Measurements from ENCODE around the gene GNG12. TPM values are rescaled to one million over a fixed set of nuclear protein-coding genes. Genes with fewer than 3 reads are reported as not detected.
A peak's percentile ranks its signal among the peaks of the same experiment; 100 is the strongest.

Gene GNG12
- total and polyA plus RNA-seq, 9 of the 15 experiments (the other 6 are each of a cell fraction or from before 2014, with no cell fraction given): 2.6 to 6.0 (median 4.1) TPM

DNA sequence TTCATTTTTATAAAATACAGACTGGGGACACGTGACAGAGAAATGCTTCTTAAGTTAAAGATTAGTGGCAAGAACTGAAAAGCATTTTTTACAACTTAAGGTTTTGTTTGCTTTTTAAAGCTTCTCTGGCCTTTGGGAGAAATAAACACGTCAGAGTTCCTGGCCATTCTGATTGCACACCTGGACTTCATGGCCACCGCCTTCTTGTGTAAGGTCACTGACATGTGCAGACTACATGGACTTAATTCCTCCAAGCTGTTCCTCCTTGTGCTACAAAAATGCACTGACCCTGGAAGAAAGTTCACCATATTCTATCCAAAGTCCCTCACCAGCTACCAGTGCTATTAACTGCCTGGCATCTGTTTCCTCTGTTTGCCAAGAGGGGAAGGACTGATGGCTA is 92.1 kb downstream of the GNG12 start:
- ChIA-PET CTCF (ENCODE audit: low intra/inter-chr PET ratio) (no interaction called here), POLR2A (interaction anchor here (0.8 to 1.4 kb wide), 2 partner anchors 8 to 53 kb away, joined by 3 to 4 read pairs; no protein-coding TSS in a partner anchor)
- ATAC-seq (no peak), FAIRE-seq (no peak), DNase-seq (ENCODE audit: extremely low read depth in 1 of 4, low spot score in 3 of 4) (no peak)
- H3K36me3 ChIP-seq (ENCODE audit: control insufficient read depth, insufficient read depth, low read length): no peaks in the 10 kb centered on the region
- H3K27ac ChIP-seq (ENCODE audit: extremely low read depth, low read depth, low read length): no peak overlapping the region
- in situ Hi-C loops (cut with MboI) (no loop called here), intact Hi-C loops (cut with micrococcal nuclease) (no loop called here)
- no peaks in the 10 kb centered on the region for H4K20me1 ChIP-seq (replicated peaks; ENCODE audit: control insufficient read depth, insufficient read depth, low read length)
- H3K9ac ChIP-seq (ENCODE audit: insufficient read depth in 1 of 2, low read depth in 2 of 2, low read length in 2 of 2): no peak overlapping the region
- H3K4me3 ChIP-seq: no peak overlapping the region
- peak overlapping the region; percentile 30 for H2AFZ ChIP-seq (ENCODE audit: low read depth, low read length)
- no peaks in the 10 kb centered on the region for H3K9me1 ChIP-seq (ENCODE audit: control insufficient read depth, insufficient read depth, low read length)
- no peaks in the 10 kb centered on the region for H3K27me3 ChIP-seq (ENCODE audit: control insufficient read depth in 2 of 2, insufficient read depth in 2 of 2, low read length in 2 of 2)
- 73% methylated on average over 3 of the region's 3 CpGs for WGBS (ENCODE audit: insufficient coverage, low coverage, missing lambda C conversion rate)
- no TSS peak for BruUV-seq (replicated peaks)
- H3K79me2 ChIP-seq (ENCODE audit: control insufficient read depth, insufficient read depth, low read length): no peaks in the 10 kb centered on the region
- no peaks in the 10 kb centered on the region for H3K9me3 ChIP-seq (replicated peaks; ENCODE audit: control insufficient read depth, insufficient read depth, low read depth, low read length)
- H3K4me2 ChIP-seq (ENCODE audit: insufficient read depth, low read length): no peak overlapping the region
- peaks cover 18 to 27% of the 10 kb centered on the region in 2 experiments; a peak in 4 of 5 replicates for H3K4me1 ChIP-seq (replicated peaks in 1 of 2; ENCODE audit: control insufficient read depth in 2 of 2, insufficient read depth in 2 of 2, low read length in 2 of 2)
- TF ChIP-seq ZNF740 (CRISPR knock-in tag; IDR thresholded peaks at IDR 0.05) (no peak), ZNF740 (tag; IDR thresholded peaks at IDR 0.05) (no peak), ZNF318 (IDR thresholded peaks at IDR 0.05; ENCODE audit: borderline replicate concordance in 1 of 2, low read depth in 1 of 2) (no peak), NFYB (IDR thresholded peaks at IDR 0.05; ENCODE audit: extremely low read depth, insufficient read length) (no peak), KLF6 (CRISPR knock-in tag; IDR thresholded peaks at IDR 0.05; ENCODE audit: borderline replicate concordance) (no peak), ZNF324 (CRISPR knock-in tag; IDR thresholded peaks at IDR 0.05) (no peak), ZSCAN32 (CRISPR knock-in tag; IDR thresholded peaks at IDR 0.05) (no peak), THRB (CRISPR knock-in tag; conservative IDR thresholded peaks at IDR 0.05) (no peak), E2F3 (CRISPR knock-in tag; IDR thresholded peaks at IDR 0.05) (no peak), ZBTB12 (CRISPR knock-in tag; IDR thresholded peaks at IDR 0.05) (no peak), ETV5 (CRISPR knock-in tag; IDR thresholded peaks at IDR 0.05; ENCODE audit: low read depth) (no peak)

Data from K562 (cell line).